ENCODE results near the gene ERCC4. TPM values are rescaled to one million over a fixed set of nuclear protein-coding genes. Genes with fewer than 3 reads are reported as not detected.

ERCC4 gene
- total and polyA plus RNA-seq, 2 experiments from 2014 or later = 5.4 to 21.6 TPM

- Mint-ChIP-seq H3K4me3 (no peak overlapping the region), H3K36me3 (ENCODE audit: low read depth) (peaks cover 15% of the 10 kb centered on the region), H3K4me1 (no peaks in the 10 kb centered on the region), H3K9me3 (peaks cover 39% of the 10 kb centered on the region), H3K27ac (no peak overlapping the region), H3K27me3 (ENCODE audit: insufficient read depth, low read depth, poor library complexity) (no peaks in the 10 kb centered on the region)
- TF ChIP-seq POLR2AphosphoS5 (IDR thresholded peaks at IDR 0.05; ENCODE audit: low read depth) = no peak
- no peak for TF ChIP-seq CREB1 (CRISPR knock-in tag; IDR thresholded peaks at IDR 0.05; ENCODE audit: low read depth)
- no peak for TF ChIP-seq CTCF (conservative IDR thresholded peaks at IDR 0.05; ENCODE audit: low read depth in 2 of 2)
- TF ChIP-seq STAT1 (IDR thresholded peaks at IDR 0.05; ENCODE audit: unreplicated experiment) = no peak
- no peak for TF ChIP-seq EZH2 (IDR thresholded peaks at IDR 0.05; ENCODE audit: low read depth, unreplicated experiment)
- TF ChIP-seq JUNB (IDR thresholded peaks at IDR 0.05; ENCODE audit: unreplicated experiment) = no peak
- TF ChIP-seq EZH2phosphoT487 (IDR thresholded peaks at IDR 0.05; ENCODE audit: unreplicated experiment) = no peak
- TF ChIP-seq ZNF462 (CRISPR knock-in tag; IDR thresholded peaks at IDR 0.05) = no peak
- no peak for TF ChIP-seq ZNF114 (CRISPR knock-in tag; IDR thresholded peaks at IDR 0.05)
- TF ChIP-seq REST (IDR thresholded peaks at IDR 0.05; ENCODE audit: unreplicated experiment) = no peak
- TF ChIP-seq NANOG (IDR thresholded peaks at IDR 0.05; ENCODE audit: borderline replicate concordance) = no peak
- TF ChIP-seq ZNF331 (CRISPR knock-in tag; IDR thresholded peaks at IDR 0.05; ENCODE audit: low read depth) = no peak
- TF ChIP-seq, protein P1, sequence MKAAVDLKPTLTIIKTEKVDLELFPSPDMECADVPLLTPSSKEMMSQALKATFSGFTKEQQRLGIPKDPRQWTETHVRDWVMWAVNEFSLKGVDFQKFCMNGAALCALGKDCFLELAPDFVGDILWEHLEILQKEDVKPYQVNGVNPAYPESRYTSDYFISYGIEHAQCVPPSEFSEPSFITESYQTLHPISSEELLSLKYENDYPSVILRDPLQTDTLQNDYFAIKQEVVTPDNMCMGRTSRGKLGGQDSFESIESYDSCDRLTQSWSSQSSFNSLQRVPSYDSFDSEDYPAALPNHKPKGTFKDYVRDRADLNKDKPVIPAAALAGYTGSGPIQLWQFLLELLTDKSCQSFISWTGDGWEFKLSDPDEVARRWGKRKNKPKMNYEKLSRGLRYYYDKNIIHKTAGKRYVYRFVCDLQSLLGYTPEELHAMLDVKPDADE (IDR thresholded peaks at IDR 0.05) = no peak
- no peaks in the 10 kb centered on the region for H3K4me1 ChIP-seq (ENCODE audit: insufficient read depth)
- no peaks in the 10 kb centered on the region for H3K79me2 ChIP-seq (replicated peaks; ENCODE audit: insufficient read depth)
- no peak overlapping the region for H3K4me2 ChIP-seq
- no peak overlapping the region for H3K27ac ChIP-seq (ENCODE audit: low read depth)
- no peaks in the 10 kb centered on the region for H3K27me3 ChIP-seq (ENCODE audit: insufficient read depth)
- H2AFZ ChIP-seq = no peak overlapping the region
- H3K9me2 ChIP-seq (ENCODE audit: insufficient read depth) = no peaks in the 10 kb centered on the region
- DNase-seq (ENCODE audit: low spot score) (no peak), ATAC-seq (no peak)
- H3F3A ChIP-seq (replicated peaks; ENCODE audit: low read depth) = no peaks in the 10 kb centered on the region
- no peaks in the 10 kb centered on the region for H3K36me3 ChIP-seq (ENCODE audit: insufficient read depth)
- no peak overlapping the region for H3K4me3 ChIP-seq
- no peaks in the 10 kb centered on the region for H4K20me1 ChIP-seq (replicated peaks; ENCODE audit: insufficient read depth)
Observed at GRCh38 chr16:13892301-13892700, 27.7 kb upstream of the ERCC4 start.

Measured in GM23338 (cell line).